ENCODE results near the gene EEIG1.

The EEIG1 gene

DNA sequence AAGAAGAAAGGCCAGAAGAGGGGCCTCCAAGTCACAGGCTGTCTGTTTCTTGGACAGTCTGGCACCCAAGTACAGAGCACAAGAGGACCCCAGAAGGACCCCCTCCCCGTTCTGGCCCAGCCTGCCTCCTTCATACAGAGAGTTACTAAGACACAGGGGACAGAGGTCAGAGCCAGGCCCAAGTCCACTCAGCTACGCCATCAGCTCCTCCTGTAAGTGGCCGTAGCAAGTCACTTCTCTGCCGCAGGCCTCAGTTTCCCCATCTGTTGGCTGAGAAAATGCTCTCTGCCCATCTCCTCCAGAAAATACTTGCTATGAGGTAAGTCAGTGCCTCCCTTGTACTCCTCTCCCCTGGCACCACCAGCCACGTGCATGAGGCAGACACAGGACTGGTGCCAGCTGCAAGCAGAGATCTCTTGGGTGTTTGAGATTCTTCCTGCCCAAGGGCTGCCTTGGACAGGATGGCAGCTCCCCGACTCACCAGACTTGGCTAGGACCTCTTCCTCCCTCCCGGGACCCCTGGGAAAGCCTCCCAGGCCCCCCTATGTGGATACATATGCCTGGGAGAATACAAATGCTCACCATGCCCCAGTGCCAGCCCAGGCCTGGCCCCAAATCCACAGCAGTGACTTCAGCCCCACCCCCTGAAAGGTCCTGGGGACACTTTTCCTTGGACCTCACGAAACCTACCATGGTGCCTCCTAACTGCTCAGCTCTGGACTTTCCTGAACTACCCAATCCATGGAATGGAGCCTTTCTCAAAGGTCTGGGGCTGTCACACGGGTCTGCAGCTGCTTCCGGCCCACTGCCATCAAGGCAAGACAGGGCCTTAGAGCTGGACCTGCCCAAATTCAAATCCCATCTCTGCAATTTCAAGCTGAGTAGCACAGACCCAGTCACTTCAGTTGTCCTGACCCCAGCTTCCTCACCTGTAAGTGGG is 5.1 kb downstream of the EEIG1 start:
- H3K9ac ChIP-seq (ENCODE audit: low read length): no peak overlapping the region

DNA sequence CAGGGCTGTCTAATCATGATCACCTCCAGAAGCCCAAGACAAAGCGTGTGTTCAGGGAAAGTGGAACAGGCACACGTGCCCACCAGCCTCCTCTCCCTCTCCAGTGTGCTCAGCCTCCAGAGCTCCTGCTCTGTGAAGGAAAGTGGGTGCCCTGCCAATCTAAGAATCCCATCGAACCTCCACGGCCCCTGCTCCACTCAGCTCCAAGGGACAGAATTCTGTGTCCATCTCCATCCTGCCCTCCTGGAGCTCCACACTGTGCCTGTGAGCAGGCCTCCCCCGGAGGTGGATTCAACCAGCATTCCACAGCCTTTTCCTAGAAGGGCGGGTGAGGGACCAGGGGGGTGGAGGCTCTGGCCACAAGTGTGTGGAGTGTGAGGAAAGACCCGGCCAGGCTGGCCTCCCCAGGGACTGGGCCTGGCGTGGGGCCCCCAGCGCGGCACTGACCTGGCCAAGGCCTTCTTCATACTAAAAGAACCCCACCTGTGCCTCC is 6.0 kb downstream of the EEIG1 start:
- Histone ChIP-seq H3K9me3 (replicated peaks; ENCODE audit: insufficient read depth, low read length) (no peaks in the 10 kb centered on the region), H3K9ac (ENCODE audit: low read length) (no peak overlapping the region), H3K4me2 (ENCODE audit: low read depth, low read length) (no peak overlapping the region), H3K36me3 (replicated peaks; ENCODE audit: insufficient read depth, low read length) (no peaks in the 10 kb centered on the region), H2AFZ (ENCODE audit: low read length) (no peak overlapping the region), H3K27me3 (replicated peaks; ENCODE audit: insufficient read depth, low read length) (no peaks in the 10 kb centered on the region), H3K4me3 (ENCODE audit: low read length) (no peak overlapping the region), H4K20me1 (ENCODE audit: insufficient read depth, low read length) (0 out of 2 replicates have a peak, but pooled peaks cover 3% of the 10 kb centered on the region), H3K4me1 (ENCODE audit: low read length) (peaks cover 66% of the 10 kb centered on the region), H3F3A (ENCODE audit: insufficient read depth, low read length) (peaks cover 47% of the 10 kb centered on the region), H3K9me2 (replicated peaks; ENCODE audit: insufficient read depth, low read length) (no peaks in the 10 kb centered on the region), H3K27ac (ENCODE audit: low read length) (no peak overlapping the region), H3K79me2 (ENCODE audit: low read length) (peaks cover 85% of the 10 kb centered on the region)
- TF ChIP-seq EZH2phosphoT487 (IDR thresholded peaks at IDR 0.05; ENCODE audit: low read length) (no peak), EZH2 (optimal IDR thresholded peaks at IDR 0.05; ENCODE audit: low read depth, low read length) (no peak)
- TF ChIP-seq, protein P1, sequence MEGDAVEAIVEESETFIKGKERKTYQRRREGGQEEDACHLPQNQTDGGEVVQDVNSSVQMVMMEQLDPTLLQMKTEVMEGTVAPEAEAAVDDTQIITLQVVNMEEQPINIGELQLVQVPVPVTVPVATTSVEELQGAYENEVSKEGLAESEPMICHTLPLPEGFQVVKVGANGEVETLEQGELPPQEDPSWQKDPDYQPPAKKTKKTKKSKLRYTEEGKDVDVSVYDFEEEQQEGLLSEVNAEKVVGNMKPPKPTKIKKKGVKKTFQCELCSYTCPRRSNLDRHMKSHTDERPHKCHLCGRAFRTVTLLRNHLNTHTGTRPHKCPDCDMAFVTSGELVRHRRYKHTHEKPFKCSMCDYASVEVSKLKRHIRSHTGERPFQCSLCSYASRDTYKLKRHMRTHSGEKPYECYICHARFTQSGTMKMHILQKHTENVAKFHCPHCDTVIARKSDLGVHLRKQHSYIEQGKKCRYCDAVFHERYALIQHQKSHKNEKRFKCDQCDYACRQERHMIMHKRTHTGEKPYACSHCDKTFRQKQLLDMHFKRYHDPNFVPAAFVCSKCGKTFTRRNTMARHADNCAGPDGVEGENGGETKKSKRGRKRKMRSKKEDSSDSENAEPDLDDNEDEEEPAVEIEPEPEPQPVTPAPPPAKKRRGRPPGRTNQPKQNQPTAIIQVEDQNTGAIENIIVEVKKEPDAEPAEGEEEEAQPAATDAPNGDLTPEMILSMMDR (IDR thresholded peaks at IDR 0.05; ENCODE audit: low read length): no peak
- no peak for DNase-seq

More for the DNA sequence above, 5.1 kb downstream of the EEIG1 start:
- H3K4me3 ChIP-seq (ENCODE audit: low read length): no peak overlapping the region
- no peak overlapping the region for H2AFZ ChIP-seq (ENCODE audit: low read length)
- DNase-seq: no peak
- H3K4me2 ChIP-seq (ENCODE audit: low read depth, low read length): no peak overlapping the region
- 0 out of 2 replicates have a peak, but pooled peaks cover 3% of the 10 kb centered on the region for H4K20me1 ChIP-seq (ENCODE audit: insufficient read depth, low read length)
- peaks cover 88% of the 10 kb centered on the region for H3K79me2 ChIP-seq (ENCODE audit: low read length)
- H3K27me3 ChIP-seq (replicated peaks; ENCODE audit: insufficient read depth, low read length): no peaks in the 10 kb centered on the region
- no peaks in the 10 kb centered on the region for H3K9me2 ChIP-seq (replicated peaks; ENCODE audit: insufficient read depth, low read length)
- TF ChIP-seq EZH2phosphoT487 (IDR thresholded peaks at IDR 0.05; ENCODE audit: low read length) (no peak), EZH2 (optimal IDR thresholded peaks at IDR 0.05; ENCODE audit: low read depth, low read length) (no peak)
- TF ChIP-seq, protein P1 (IDR thresholded peaks at IDR 0.05; ENCODE audit: low read length): no peak
- H3F3A ChIP-seq (ENCODE audit: insufficient read depth, low read length): peaks cover 41% of the 10 kb centered on the region
- H3K9me3 ChIP-seq (replicated peaks; ENCODE audit: insufficient read depth, low read length): no peaks in the 10 kb centered on the region
- no peak overlapping the region for H3K27ac ChIP-seq (ENCODE audit: low read length)
- no peaks in the 10 kb centered on the region for H3K36me3 ChIP-seq (replicated peaks; ENCODE audit: insufficient read depth, low read length)
- peaks cover 60% of the 10 kb centered on the region for H3K4me1 ChIP-seq (ENCODE audit: low read length)

DNA sequence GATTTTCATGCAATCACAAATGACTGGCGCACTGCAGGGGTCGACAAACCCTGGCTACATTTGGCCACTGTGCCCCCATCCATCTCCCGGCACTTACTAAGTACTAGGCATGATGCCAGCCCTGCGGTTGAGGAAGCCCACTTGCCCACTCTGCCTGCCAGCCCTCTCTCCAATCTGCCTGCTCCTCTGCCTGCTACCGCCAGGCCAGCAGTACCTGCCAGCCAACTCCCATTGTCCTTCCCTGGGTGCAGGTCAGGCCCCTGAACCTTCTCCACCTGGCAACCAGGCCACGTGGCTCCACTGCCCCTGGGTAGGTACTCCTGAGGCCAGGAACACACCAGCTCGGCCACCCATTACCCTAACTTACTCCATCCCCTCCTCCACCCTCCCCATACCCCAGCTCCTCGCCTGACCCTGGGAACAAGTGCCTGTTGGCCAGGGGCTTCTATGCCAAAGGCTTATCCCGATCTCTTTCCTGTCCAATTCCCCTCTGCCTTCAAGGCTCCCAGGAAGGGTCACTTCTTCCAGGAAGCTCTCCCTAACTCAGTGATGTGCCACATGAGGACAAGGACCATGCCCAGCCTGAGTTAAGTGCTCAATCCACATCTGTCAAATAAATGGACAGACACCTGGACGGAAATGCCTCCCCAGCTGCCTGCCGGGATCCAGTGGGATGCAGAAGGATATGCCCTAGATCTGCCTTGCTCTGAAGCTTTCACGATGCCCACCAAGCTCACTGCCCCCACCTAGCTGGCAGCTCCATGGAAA is 6.6 kb downstream of the EEIG1 start:
- no peaks in the 10 kb centered on the region for H3K36me3 ChIP-seq (replicated peaks; ENCODE audit: insufficient read depth, low read length)
- no peak overlapping the region for H3K4me3 ChIP-seq (ENCODE audit: low read length)
- no peak for TF ChIP-seq EZH2phosphoT487 (IDR thresholded peaks at IDR 0.05; ENCODE audit: low read length)
- TF ChIP-seq EZH2 (optimal IDR thresholded peaks at IDR 0.05; ENCODE audit: low read depth, low read length): no peak
- TF ChIP-seq, protein P1 (IDR thresholded peaks at IDR 0.05; ENCODE audit: low read length): no peak
- no peak for DNase-seq
- 0 out of 2 replicates have a peak, but pooled peaks cover 3% of the 10 kb centered on the region for H4K20me1 ChIP-seq (ENCODE audit: insufficient read depth, low read length)
- peaks cover 72% of the 10 kb centered on the region for H3K4me1 ChIP-seq (ENCODE audit: low read length)
- no peak overlapping the region for H3K4me2 ChIP-seq (ENCODE audit: low read depth, low read length)
- H2AFZ ChIP-seq (ENCODE audit: low read length): no peak overlapping the region
- no peaks in the 10 kb centered on the region for H3K9me2 ChIP-seq (replicated peaks; ENCODE audit: insufficient read depth, low read length)
- H3K79me2 ChIP-seq (ENCODE audit: low read length): peaks cover 85% of the 10 kb centered on the region
- no peak overlapping the region for H3K9ac ChIP-seq (ENCODE audit: low read length)
- no peaks in the 10 kb centered on the region for H3K27me3 ChIP-seq (replicated peaks; ENCODE audit: insufficient read depth, low read length)
- H3F3A ChIP-seq (ENCODE audit: insufficient read depth, low read length): peaks cover 46% of the 10 kb centered on the region
- 0 out of 2 replicates have a peak overlapping the region, but pooled peaks have one; percentile 99 for H3K27ac ChIP-seq (ENCODE audit: low read length)
- H3K9me3 ChIP-seq (replicated peaks; ENCODE audit: insufficient read depth, low read length): no peaks in the 10 kb centered on the region

Data from MM.1S (cell line).